Endothelial cell (in vitro differentiated cells): ENCODE measurements around the gene SCAF11. TPM values are rescaled to one million over a fixed set of nuclear protein-coding genes. Genes with fewer than 3 reads are reported as not detected.

Experiments used
- DNase-seq: peaks from one replicate; pipeline ENCODE4 v3.0.0; 2021; ENCODE audit warnings: low spot score
- H3K27ac Mint-ChIP-seq: one replicate; pipeline ENCODE4 v1.8.0; 2021; ENCODE audit warnings: mixed read lengths, inconsistent platforms; ENCODE audit not compliant: unreplicated experiment
- H3K27me3 Mint-ChIP-seq: one replicate; pipeline ENCODE4 v1.8.0; 2021; ENCODE audit warnings: mild to moderate bottlenecking, moderate library complexity, mixed read lengths, inconsistent platforms; ENCODE audit not compliant: unreplicated experiment
- H3K36me3 Mint-ChIP-seq: one replicate; pipeline ENCODE4 v1.8.0; 2021; ENCODE audit warnings: mild to moderate bottlenecking, low read depth, mixed read lengths, inconsistent platforms; ENCODE audit not compliant: unreplicated experiment
- H3K4me1 Mint-ChIP-seq: one replicate; pipeline ENCODE4 v1.8.0; 2021; ENCODE audit warnings: mild to moderate bottlenecking, mixed read lengths, inconsistent platforms; ENCODE audit not compliant: unreplicated experiment
- H3K4me3 Mint-ChIP-seq: one replicate; pipeline ENCODE4 v1.8.0; 2021; ENCODE audit warnings: mild to moderate bottlenecking, mixed read lengths, inconsistent platforms; ENCODE audit not compliant: unreplicated experiment
- H3K9me3 Mint-ChIP-seq: one replicate; pipeline ENCODE4 v1.8.0; 2021; ENCODE audit warnings: mixed read lengths, inconsistent platforms; ENCODE audit not compliant: unreplicated experiment
- CTCF ChIP-seq: fragments of 200-600 bp; sonication (generic); IDR thresholded peaks from one replicate; pipeline ENCODE4 v1.5.0; 2021; ENCODE audit warnings: antibody characterized with exemption; ENCODE audit not compliant: unreplicated experiment
- total RNA-seq: library from RNA; stranded (reverse); fragmentation: NEBNext Ultra II Directional; extraction: Animal tissue kit (Norgen Biotek cat#: 25700); gene quantifications from one replicate; pipeline ENCODE4 v1.2.1, GENCODE V29; 2021; ENCODE audit not compliant: unreplicated experiment

SCAF11 gene
- total RNA-seq, 1 donor from 2014 or later: 103 TPM

GRCh38 chr12:45918818-45919217 lies 71.6 kb downstream of the SCAF11 start:
- Mint-ChIP-seq H3K27ac (no peak overlapping the region), H3K4me1 (no peaks in the 10 kb centered on the region), H3K4me3 (no peak overlapping the region), H3K9me3 (no peaks in the 10 kb centered on the region), H3K36me3 (peaks cover 3% of the 10 kb centered on the region), H3K27me3 (no peaks in the 10 kb centered on the region)
- no peak for DNase-seq
- no peak for TF ChIP-seq CTCF

GRCh38 chr12:45915405-45915804 lies 75.0 kb downstream of the SCAF11 start:
- H3K9me3 Mint-ChIP-seq: no peaks in the 10 kb centered on the region
- no peak for TF ChIP-seq CTCF
- no peaks in the 10 kb centered on the region for H3K27me3 Mint-ChIP-seq
- no peaks in the 10 kb centered on the region for H3K4me1 Mint-ChIP-seq
- no peaks in the 10 kb centered on the region for H3K36me3 Mint-ChIP-seq
- no peak for DNase-seq
- no peak overlapping the region for H3K27ac Mint-ChIP-seq
- no peak overlapping the region for H3K4me3 Mint-ChIP-seq

- no peak for TF ChIP-seq CTCF
- Mint-ChIP-seq H3K4me3 (no peak overlapping the region), H3K27ac (no peak overlapping the region), H3K27me3 (no peaks in the 10 kb centered on the region), H3K4me1 (no peaks in the 10 kb centered on the region), H3K36me3 (no peaks in the 10 kb centered on the region), H3K9me3 (no peaks in the 10 kb centered on the region)
- no peak for DNase-seq
Observed at GRCh38 chr12:45914090-45914489, 76.3 kb downstream of the SCAF11 start.

- no peaks in the 10 kb centered on the region for H3K4me1 Mint-ChIP-seq
- no peak for DNase-seq
- TF ChIP-seq CTCF: no peak
- H3K27ac Mint-ChIP-seq: no peak overlapping the region
- no peaks in the 10 kb centered on the region for H3K9me3 Mint-ChIP-seq
- no peaks in the 10 kb centered on the region for H3K27me3 Mint-ChIP-seq
- H3K36me3 Mint-ChIP-seq: no peaks in the 10 kb centered on the region
- no peak overlapping the region for H3K4me3 Mint-ChIP-seq
Observed at GRCh38 chr12:45913631-45914030, 76.7 kb downstream of the SCAF11 start.

GRCh38 chr12:45912774-45913173 lies 77.6 kb downstream of the SCAF11 start:
- TF ChIP-seq CTCF: no peak
- H3K4me1 Mint-ChIP-seq: no peaks in the 10 kb centered on the region
- no peak for DNase-seq
- no peaks in the 10 kb centered on the region for H3K9me3 Mint-ChIP-seq
- H3K27me3 Mint-ChIP-seq: no peaks in the 10 kb centered on the region
- H3K36me3 Mint-ChIP-seq: no peaks in the 10 kb centered on the region
- no peak overlapping the region for H3K4me3 Mint-ChIP-seq
- no peak overlapping the region for H3K27ac Mint-ChIP-seq
